ENCODE measurements around the gene UVRAG.
"Not testable (repeated sequence)": the region's sequence is repeated elsewhere in the genome, so short reads cannot be mapped to it uniquely, and the experiment has no call there.

Gene UVRAG

DNA sequence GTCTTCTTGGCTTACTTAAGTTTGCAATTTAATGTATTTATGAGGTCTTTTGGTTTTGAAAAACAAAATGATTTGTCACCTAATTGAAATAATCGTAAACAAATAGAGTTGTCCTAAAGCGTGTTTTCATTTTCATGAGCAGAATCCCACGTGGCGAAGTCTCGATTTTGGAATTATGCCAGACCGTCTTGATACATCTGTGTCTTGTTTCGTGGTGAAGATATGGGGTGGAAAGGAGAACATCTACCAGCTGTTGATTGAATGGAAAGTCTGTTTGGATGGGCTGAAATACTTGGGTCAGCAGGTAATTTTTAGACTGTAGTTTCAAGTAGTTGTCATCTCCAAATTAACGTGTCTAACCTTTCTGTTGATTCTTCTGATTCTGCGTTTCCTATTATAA is 64.7 kb downstream of the UVRAG start:
- DNase-seq (ENCODE audit: low spot score) = no peak

DNA sequence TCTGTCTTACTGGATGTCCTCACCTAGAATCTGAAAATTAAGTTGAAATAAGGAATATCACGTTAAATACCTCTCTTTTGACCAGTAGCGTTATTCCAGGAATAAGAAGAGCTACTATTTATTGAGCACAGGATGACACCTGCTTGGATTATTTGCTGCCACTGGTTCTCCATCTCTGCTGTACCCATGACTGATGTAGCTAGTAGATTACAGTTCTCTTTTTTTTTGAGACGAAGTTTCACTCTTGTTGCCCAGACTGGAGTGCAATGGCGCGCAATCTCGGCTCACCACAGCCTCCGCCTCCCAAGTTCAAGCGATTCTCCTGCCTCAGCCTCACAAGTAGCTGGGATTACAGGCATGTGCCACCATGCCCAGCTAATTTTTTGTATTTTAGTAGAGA is 65.3 kb downstream of the UVRAG start:
- DNase-seq (ENCODE audit: low spot score) = not testable (repeated sequence)

DNA sequence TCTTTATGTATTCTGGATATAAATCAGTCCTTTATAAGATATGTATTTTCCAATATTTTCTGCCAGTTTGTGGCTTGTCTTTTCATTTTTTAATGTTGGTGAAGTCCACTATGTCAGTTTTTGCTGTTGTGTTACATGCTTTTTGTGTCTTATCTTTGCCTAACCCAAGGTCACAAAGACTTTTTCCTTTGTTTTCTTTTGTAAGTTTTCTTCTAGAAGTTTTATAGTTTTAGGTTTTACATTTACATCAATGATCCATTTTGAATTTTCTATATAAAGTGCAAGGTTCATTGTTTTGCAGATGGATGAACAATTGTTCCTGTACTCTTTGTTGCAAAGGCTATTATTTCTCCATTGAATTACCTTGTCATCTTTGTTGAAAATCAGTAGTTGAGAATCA is 69.3 kb downstream of the UVRAG start:
- no peak for DNase-seq (ENCODE audit: low spot score)

DNA sequence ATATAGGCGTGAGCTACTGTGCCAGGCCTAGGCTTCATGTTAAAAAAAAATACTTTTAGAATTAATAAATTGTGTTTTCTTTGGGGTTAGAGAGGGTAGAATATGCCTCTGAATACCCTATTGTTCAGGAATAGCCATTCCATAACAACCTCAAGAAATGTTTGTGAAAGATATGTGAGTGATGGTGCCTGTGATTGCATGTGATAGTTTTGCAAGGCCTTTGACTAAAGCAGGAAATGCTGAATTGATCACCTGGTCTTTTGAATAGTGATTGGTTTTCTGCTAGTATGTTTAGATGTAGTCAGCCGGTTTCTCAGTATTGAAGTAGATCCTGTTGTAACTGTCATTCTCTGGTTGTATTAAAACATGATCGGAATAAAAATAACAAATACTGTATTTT is 73.4 kb downstream of the UVRAG start:
- no peak for DNase-seq (ENCODE audit: low spot score)

DNA sequence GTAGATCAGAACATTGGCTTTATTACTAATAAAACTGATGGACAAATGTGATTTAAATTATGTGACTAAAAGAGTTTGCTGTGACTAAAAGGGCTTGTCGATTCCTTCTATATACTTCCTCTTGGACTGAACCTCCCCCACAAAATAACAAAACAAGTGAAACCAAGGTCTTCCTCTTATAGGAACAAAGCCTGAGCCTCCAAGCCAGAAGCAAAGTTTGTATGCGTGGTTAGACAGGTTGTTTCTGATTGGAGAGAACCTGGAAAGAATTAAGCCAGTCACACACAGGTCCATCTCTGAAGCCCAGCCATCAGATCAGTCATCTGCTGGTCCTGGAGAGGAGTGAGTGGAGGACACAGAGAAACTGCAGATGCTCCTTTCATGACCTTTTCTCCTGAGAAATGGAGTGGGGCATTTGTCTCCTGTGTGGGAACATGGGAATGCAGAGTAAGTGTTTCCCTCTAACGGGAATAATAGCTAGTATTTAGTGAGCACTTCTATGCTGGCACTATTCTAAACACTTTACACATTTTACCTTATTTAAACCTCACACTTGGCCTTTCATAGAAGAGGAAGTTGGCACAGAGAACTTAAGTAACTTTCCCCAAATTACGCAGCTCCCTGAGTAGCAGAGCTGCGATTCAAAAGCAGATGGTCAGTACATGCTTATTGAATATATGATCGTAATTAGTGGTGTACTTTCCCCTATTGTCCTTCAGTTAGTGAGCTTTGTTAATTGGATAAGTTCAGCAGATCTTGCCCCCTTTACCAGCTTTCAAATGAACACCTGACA is 77.1 kb downstream of the UVRAG start:
- no peak for DNase-seq (ENCODE audit: low spot score)

DNA sequence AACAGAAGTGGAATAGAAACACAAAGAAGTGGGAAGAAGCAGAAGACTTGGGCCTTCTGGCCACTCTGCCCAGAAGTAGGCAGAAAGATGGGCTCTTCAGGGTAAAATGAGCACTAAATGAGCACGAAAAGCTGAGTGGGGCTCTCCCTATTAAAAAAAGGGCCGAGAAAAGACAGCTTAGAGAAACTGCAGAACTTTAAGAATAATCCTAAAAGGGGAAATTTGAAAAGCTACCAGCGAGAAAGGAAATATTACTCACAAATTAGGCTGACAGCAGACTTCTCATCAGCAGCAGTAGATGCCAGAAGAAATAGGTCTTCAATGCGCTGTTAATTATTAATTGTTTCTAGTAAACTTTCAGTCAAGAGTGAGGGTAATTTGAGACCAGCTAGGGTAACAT is 78.2 kb downstream of the UVRAG start:
- no peak for DNase-seq (ENCODE audit: low spot score)

DNA sequence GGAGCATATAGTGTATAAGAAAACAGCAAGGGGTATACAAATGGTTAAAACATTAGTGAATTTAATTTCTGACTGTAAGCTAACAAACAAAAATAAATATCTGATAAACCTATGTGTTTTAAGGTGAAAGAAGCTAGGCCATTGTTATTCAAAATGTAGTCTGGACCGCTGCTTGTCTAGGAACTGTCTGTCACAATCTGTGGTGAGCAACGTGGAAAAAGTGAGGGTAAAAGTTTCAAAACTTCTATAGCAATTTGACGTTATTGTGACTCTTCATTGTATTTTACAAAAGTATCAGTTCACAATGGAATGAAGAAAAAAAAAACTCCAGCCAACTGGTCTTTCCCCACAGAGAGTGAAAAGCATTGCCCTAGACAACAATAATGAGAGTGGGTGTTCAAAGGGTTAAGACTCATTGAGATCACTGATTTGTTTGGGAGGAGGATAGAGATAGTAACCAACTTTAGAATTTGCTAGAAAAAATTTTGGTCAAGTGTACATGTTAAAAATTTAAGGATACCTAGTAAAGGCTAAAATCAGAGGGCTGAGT is 79.1 kb downstream of the UVRAG start:
- no peak for DNase-seq (ENCODE audit: low spot score)

DNA sequence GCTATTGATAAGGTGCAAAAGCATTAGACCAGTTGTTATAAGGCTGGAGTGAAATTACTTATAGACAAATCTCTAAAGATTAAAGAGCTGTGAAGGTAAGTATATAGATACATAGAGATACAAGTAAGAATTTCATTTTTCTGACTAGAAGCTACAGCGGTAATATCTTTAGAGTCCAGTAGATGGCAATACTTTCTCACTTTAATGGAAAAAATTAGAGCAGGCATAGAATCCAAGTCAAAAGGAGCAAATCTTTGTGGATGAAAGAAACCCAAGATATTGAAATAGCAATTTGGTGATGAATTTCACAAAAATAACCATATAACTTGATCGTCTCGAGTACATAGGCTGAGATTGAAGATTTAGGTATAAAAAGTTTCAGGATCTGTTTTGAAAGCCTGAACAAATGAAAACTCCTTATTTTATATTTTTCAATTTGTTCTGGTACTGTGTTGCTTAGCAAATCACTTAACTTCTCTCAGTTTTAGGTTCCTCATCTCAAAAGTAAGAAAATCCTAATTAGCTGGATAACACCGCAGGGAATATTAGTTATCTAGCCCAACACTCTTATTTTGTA is 81.9 kb downstream of the UVRAG start:
- DNase-seq (ENCODE audit: low spot score) = peak; percentile 37

DNA sequence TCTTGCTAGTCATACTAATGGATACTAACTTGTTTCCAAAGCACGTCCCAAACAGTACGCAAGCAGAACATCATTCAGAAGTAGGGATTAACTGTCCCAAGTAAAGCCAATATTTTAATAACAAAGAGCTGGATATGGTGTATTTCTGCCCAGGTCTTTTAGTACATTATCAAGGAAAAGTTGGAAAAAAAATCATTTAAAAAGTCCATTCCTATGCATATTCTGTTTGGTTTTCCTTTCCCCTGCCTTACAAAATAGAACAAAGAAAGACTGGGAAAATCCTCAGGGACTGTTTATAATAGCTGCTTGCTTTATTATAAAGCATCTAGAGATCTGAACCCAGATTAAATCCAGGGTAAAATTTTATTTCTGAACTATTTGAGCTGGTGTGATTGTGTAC is 83.9 kb downstream of the UVRAG start:
- DNase-seq (ENCODE audit: low spot score) = no peak

DNA sequence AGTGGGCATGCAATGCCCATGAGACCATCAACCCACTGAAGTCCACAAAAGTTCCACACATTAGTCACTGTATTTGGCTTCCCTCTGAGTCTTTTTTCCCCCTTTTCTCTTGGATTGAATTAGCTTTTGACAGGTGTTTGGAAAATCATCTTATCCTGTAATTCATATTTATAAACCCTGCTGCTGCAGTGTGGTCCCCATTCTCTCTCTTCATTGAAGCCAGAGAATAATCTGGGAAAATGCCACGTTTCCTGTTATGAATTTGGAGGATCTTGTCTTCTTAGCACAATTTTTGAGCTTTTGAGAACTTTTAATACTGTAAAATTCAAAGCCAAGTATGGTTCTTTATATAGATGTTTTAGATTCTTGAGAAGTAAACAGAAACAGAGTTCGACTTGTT is 84.8 kb downstream of the UVRAG start:
- no peak for DNase-seq (ENCODE audit: low spot score)

DNA sequence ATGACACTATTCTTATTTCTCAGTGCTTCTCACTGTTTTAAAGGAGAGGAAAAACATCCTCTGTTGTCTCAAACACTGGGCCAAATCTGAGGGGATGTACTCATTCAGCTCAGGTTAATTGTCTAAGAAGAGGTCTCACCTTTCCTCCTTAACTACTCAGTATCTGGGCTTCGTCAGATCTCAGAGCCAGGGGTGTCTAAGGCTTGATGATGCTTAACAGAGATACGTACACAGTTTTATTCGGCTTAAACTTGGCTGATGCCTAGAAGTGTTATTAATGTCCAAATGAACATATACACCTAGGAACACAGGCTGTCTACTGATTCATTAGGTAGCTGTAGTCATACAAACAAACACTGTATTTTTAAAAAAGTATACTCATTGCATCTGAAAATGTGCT is 85.8 kb downstream of the UVRAG start:
- DNase-seq (ENCODE audit: low spot score) = no peak

DNA sequence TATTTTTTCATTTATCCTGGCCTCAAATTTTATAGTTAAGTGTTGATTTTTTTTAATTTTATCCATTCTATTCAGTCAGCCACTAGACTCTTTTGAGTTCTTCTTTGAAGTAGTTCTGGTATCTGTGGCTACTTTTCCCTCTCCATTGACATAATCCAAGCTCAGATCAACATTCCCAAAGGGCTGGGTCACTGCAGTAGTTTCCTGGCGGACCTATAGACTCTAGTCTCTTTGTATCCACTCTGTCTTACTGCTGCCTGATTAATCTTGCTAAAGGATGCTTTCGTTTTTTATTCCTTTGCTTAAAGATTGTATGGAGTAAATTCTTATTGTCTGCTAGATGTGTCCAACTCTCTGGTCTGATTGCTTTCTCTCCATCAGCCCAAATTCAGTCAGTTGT is 87.6 kb downstream of the UVRAG start:
- DNase-seq (ENCODE audit: low spot score) = no peak

DNA sequence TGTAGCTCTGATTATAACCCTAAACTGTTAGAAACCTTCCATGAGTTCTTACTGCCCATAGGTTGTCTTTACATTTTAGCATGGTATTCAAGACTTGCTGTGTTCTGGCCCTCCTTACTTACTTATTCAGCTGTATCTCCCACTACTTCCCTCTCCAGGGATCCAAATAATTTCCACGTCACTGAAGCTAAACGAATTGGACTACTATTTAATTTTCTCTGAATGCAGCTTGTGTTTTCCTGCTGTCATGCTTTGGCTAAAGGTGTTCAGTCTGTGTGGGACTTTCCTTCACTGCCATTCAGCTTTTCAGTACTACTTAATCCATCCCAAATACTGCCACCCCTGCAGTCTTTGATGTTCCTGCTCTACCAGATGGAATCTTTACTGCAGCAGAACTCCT is 88.3 kb downstream of the UVRAG start:
- no peak for DNase-seq (ENCODE audit: low spot score)

DNA sequence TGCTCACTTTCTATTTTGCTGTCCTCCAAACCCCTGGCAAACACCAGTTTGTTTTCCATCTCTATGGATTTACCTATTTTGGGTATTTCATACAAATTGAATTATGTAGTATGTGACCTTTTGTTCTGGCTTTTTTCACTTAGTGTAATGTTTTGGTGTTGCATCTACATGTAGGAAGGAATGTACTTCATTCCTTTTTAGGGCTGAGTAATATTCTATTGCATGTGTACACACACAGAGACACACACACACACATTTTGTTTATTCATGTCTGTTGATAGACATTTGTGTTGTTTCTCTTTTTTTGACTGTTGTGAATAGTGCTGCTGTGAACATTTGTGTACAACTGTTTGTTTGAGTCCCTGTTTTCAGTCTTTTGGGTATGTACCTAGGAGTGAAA is 90.4 kb downstream of the UVRAG start:
- DNase-seq (ENCODE audit: low spot score) = no peak

DNA sequence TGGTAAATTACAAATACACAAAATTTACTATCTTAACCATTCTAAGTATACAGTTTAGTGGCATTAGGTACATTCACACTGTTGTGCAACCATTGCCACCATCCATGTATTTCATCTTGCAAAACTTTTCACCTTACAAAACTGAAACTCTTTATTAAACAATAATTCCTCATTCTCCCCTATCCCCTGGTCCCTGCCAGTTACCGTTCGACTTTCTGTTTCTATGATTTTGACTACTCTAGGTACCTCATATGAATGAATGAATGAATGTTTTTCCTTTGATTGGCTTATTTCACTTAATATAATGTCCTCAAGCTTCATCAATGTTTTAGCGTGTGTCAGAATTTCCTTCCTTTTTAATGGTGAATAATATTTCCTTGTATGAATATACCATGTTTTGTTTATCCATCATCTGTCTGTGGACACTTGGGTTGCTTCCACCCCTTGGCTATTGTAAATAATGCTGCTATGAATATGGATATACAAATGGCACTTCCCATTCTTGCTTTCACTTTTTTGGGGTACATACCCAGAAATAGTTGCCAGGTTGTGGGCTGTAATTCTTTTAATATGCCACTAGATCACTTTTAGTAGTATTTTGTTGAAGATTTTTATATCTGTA is 93.0 kb downstream of the UVRAG start:
- DNase-seq (ENCODE audit: low spot score) = no peak

DNA sequence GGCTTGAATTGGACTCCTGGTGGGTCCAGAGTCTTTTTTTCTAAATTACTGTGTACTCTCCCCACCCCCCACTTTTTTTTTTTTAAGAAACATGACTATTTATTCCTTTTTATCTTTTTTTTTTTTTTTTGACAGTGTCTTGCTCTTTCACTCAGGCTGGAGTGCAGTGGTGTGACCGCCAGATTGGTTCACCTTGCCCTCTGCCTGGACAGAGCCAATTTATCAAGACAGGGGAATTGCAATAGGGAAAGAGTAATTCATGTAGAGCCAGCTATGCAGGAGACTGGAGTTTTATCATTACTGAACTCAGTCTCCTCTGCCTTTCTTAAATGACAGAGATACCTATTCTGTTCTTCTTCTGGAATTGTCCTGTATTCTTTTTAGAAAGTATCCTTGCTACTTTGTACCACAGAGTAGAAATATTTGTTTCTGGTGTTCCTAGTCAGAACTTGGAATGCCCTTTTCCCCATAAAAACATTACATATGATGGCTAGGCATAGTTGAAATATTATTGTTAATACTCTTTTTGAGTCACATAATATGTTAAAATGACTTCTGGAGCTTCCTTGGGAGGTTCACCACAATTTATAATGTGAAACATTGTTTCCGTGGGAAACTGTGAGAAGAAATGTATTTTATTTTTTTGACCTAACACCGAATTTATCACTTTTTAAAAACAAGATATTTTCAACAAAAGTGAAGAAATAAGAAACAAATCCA is 95.6 kb downstream of the UVRAG start:
- no peak for DNase-seq (ENCODE audit: low spot score)

DNA sequence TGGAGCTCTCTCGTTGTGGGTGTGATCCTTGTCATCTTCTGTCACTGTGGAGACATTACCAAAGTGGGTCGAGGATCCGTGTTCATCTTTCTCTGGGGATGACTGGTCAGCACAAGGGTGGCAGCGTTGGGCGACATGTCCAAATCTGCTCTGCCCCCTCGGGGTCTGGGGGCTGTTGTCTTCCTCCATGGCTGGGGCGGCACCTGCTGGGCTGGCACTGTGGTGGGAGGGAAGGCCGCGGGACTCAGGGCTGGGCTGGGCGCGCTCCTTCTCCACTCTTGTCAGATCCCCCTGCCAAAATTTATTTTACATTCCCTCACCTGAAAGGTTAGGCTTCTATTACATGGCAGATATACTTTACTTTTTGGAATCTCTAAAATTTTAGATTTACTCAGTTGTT is 96.4 kb downstream of the UVRAG start:
- DNase-seq (ENCODE audit: low spot score) = no peak

DNA sequence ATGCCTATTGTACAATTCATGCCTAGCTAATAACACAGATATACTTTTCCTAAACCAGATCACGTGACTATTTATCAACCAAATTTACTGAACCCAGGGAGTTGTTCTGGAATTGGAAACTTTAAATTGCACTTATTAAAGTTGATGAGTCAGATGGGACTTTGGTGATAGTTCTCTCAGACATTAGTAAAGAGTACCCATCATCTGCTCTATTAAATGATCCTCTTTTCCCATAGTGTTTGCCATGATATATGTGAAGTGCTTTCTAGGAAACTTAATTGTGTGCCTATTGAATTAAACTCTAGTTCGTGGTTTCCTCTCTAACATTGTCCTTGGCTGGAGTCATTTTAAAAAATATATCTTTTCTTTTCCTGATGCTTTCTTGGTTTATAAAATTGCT is 99.0 kb downstream of the UVRAG start:
- DNase-seq (ENCODE audit: low spot score) = no peak

DNA sequence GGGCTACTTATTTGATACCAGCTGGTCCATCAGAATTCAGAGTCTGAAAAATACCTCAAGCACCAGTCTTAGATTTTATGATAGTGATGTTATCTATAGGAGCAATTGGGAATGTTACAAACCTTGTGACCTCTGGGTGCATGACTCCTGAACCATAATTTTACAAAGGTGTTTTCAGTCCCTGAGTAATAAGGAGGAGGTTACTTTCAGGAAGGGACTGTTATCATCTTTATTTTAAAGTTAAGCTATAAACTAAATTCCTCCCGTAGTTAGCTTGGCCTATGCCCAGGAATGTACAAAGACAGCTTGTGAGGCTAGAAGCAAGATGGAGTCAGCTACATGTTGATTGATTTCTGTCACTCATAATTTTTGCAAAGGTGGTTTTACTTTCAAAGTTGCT is 101.9 kb downstream of the UVRAG start:
- DNase-seq (ENCODE audit: low spot score) = no peak

DNA sequence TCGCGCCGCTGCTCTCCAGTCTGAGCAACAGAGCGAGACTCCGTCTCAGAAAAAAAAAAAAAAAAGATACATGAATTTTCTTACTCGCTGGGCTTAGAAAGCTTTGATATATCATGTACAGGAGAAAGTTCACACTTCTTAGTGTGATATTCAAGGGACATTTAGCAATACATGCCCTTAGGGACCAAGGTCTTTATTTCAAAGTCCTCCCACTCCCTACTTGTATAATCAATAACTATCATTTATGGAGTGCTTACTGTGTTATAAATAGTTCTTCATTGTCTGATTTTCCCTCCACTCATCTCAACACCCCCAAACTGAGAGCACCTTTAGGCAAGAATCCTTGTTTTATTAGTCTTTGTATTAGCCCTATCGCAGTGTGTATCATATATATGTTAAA is 103.3 kb downstream of the UVRAG start:
- DNase-seq (ENCODE audit: low spot score) = no peak

DNA sequence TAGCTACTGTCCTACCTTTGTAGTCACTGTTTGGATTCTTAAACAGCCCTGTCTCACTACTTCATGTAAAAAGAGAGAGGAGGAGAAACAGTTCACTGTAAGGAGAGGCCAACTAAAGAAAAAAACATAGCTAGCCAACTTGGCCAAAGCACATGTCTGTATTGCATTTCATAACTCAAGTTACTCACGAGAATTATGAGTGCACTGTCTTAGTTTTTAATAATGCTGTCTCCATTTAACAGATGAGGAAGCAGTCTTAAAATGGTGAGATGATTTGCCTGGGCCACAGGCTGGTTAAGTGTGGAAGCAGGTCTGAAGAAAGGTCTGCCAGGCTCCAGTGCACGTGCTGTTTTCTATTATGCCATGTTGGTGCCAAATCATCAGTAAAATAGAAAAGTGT is 104.5 kb downstream of the UVRAG start:
- no peak for DNase-seq (ENCODE audit: low spot score)

DNA sequence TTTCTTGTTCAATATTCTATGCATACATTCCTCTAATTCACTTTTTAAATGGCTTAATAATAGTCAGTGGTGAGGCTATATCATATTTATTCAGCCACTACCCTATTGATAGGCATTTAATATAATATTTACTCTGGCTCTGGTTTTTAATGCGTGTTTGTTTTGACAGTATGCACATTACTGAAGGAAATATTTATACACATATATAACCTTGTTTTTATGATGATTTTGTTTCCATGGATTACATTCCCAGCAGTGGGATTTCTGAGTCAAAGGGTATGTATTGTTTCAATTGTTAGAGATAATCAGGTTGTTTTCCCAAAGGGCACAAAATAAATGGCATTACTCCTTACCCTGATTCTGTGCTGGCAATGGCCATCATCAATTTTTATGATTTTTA is 105.8 kb downstream of the UVRAG start:
- no peak for DNase-seq (ENCODE audit: low spot score)

DNA sequence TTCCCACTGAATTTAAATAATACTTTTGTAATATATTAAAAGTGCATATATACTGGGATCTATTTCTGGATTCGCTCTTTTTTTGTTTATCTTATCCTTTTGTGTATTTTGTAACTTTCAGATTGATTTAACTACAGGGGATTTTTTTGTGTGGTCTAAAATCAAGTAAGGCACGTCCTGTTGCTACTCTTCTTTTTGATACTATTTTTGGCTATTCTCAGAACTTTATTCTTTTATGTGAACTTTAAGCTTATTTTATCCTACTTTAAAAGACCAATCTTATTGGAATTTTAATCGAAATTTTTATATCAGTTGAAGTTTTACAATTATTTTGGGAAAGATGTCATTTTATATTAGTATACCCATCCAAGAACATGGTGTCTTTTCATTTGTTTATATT is 106.8 kb downstream of the UVRAG start:
- DNase-seq (ENCODE audit: low spot score) = no peak
